Embryonic facial prominence (tissue), 1 donor: ENCODE measurements around the gene CFAP61.

Source experiments
- DNase-seq: peaks from one replicate; pipeline ENCODE4 v3.0.0-alpha.2; 2016; ENCODE audit errors: extremely low spot score

The CFAP61 gene

GRCh38 chr20:20276811-20277530 lies 224.6 kb downstream of the CFAP61 start:
- no peak for DNase-seq

GRCh38 chr20:20277894-20278335 lies 225.6 kb downstream of the CFAP61 start:
- no peak for DNase-seq

DNA sequence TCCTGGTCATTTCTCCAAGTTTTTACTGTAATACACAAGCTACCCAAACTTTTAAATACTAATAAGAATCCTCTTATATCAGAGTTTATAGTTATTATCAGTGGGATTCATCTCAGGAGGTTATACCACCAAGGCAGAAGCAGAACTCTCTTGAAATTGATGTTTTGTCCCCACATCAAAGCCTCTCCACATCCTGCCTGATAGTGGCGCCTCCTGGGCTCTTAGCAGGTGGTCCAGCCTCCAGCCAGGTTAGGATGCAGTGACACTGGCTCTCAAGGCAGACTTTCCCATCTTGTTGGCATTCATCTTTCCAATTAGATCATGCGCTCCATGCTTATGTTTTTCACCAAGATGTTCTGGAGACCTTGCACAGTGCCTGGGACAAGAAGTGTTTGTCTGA lies 233.7 kb downstream of the CFAP61 start:
- no peak for DNase-seq

- DNase-seq, result no peak
Measured at GRCh38 chr20:20289331-20289730, 237.0 kb downstream of the CFAP61 start.

DNA sequence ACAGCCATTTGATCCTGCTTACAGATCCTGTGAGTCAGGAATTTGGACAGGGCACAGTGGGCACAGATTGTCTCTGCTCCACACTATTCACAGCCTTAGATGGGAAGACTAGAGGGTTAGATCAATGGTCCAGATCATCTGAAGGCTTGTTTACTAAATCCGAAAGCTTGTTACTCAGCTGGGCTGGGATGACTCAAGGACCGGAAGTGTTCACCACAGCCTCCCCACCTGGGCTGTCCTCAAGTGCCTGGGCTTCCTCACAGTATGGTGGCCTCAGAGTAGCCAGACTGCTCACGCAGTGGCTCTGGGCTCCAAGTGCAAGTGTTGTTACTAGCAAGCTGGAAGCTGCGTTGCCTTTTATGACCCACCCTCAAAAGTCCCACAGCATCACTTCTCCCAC lies 240.1 kb downstream of the CFAP61 start:
- DNase-seq, result no peak

GRCh38 chr20:20293141-20293540 lies 240.8 kb downstream of the CFAP61 start:
- DNase-seq, result no peak

DNA sequence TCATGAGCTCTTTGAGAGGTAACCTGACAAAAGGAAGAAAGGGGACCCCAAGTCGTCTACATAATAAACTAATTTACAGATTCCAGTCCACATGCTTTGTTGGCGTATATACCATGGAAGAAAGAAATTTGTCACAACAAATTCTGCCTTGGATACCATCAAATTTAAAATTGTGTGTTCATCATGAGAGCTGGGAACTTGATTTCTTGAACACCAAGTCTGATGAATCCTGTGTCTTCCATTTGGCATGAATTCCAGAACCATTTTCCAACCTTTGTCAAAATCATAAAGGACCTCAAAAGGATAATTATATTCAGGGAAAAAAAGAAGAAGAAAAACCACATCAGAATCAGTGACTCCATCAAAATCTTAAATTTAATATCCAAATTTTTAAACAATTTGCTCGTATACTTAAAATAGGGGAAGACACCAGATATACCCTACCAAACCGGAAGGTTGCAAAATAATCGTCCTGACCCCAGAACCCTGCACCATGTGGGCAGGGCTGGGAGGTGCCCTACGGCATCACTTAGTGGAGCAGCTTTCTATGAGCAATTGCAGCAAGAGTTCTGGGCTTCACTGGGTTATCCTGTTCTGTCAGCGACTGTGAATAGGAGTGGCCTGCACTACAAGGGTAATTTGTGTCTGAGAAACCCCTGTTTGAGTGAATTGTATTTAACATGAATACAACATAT lies 241.5 kb downstream of the CFAP61 start:
- no peak for DNase-seq

GRCh38 chr20:20295621-20296498 lies 243.5 kb downstream of the CFAP61 start:
- no peak for DNase-seq

DNA sequence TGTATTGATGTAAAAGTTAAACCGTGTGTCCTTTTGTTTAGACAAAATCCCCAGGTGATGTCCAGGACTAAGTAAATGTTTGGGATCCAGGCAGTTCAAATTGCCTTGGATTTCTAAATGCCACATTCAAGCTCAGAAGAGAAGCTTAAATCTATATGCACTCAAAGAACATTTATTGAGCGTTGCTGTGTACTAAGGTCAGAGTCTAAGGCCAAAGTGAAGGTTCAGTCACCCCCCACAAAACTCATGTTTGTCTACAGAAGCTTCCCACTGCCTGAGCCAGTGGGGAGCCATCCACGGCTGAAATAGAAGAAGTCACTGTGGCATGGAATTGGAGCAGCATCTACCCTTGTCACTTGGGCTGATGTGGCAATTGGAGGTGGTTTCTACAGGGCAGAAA lies 244.8 kb downstream of the CFAP61 start:
- no peak for DNase-seq

- DNase-seq, result no peak
Measured at GRCh38 chr20:20297752-20298151, 245.4 kb downstream of the CFAP61 start.

DNA sequence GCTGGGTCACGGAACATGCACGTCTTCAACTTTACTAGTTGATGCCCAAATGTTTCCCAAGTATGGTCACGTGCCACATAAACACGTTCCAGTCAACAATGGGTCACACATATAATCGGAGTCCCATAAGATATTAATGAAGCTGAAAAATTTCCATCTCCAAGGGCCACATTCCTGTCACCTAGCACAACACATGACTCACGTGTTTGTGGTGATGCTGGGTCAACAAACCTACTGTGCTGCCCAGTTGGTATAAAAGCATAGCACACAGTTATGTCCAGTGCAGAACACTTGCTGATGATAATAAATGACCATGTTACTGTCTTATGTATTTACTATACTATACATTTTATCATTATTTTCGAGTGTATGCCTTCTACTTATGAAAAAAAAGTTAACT lies 247.6 kb downstream of the CFAP61 start:
- no peak for DNase-seq

DNA sequence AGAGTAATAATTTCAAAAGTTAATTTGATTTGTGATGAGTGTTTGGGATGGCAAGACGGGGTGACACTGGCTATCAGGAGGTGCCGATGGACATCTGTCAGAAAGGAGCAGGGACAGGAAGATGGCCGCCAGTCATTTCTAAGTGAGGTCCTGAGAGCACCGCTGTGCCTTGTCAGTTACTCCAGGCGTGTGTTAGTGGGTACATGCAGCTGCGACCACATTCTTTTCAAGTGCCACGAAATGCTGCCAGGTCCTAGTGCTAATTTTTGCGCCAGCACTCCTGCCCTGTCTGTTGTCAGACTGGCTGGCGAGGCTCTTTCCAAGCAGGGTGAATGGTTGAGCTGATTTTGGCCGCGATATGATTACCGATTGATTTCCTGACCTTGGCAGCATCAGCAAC lies 251.0 kb downstream of the CFAP61 start:
- DNase-seq, result no peak

- no peak for DNase-seq
Measured at GRCh38 chr20:20303742-20304141, 251.4 kb downstream of the CFAP61 start.

DNA sequence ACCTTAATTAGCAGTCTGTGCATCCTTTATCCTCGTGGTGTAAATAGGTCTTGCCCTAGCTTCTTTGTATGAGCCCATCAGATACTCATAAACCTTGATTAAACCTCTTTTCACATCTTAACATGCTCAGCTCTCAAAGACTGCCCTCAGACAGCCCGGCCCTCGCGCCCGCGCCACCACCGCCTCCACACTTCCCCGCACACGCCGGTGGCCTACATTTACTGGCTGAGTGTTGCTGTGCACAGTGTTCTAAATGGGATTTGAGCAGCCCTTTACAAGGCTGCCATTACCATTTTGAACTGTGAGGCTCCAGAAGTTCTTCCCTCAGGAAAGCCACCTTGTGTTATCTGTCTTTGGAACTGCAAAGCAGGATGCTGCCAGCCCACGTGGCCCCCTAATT lies 252.6 kb downstream of the CFAP61 start:
- no peak for DNase-seq

GRCh38 chr20:20312562-20312961 lies 260.2 kb downstream of the CFAP61 start:
- DNase-seq, result no peak

- no peak for DNase-seq
Measured at GRCh38 chr20:20317195-20317594, 264.9 kb downstream of the CFAP61 start.

DNA sequence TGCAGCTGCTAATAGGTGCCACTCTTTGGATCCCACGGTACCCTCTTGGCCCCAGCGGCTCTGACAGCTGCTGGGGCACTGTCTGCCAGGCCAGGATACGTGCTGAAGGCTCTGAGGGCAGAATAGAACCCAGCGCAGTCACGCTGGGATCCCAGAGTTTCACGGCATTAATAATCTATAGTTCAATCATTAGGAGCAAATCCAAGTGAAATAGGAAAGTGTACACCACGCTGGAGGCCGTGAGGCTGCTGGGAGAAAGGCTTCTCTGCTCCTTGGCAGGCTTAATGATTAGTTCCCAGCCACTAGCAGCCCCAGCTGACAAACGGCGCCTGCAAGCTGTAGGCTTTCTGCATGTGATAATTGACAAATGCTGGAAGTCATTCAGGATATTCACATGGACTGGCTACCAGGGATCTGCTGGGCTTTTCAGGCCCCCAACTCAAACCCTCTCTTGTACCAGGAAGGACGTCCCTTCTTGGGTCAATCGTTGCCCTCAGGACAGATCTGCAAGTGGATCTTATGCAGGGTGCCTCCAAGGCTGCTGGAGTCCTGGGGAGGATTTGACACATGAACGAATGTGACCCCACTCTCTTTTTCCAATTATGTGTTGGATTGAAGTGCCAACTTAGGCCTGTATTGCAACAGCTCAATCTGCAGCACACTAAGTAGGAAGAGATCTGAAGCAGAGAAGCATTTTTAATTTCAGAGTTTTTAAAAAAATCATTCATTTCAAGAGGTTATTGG lies 265.5 kb downstream of the CFAP61 start:
- no peak for DNase-seq

- DNase-seq, result no peak
Measured at GRCh38 chr20:20318365-20319161, 266.2 kb downstream of the CFAP61 start.

- DNase-seq, result no peak
Measured at GRCh38 chr20:20321134-20321533, 268.8 kb downstream of the CFAP61 start.

DNA sequence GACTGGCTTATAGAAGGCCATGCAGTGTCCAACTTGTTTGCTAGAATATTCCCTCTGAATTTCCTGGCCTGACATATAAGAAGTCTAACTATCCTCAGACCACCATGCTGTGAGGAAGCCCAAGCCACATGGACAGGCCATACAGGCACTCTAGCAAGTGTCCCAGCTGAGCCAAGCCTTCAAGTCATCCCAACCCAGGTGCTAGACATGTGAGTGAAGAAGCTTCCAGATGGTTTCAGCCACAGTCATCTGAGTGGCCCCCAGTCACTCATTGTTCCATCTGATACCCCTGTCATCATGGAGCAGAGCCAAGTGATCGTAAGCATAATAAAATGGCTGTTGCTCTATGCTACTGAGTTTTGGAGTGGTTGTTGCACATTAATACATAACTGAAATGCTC lies 269.6 kb downstream of the CFAP61 start:
- no peak for DNase-seq

DNA sequence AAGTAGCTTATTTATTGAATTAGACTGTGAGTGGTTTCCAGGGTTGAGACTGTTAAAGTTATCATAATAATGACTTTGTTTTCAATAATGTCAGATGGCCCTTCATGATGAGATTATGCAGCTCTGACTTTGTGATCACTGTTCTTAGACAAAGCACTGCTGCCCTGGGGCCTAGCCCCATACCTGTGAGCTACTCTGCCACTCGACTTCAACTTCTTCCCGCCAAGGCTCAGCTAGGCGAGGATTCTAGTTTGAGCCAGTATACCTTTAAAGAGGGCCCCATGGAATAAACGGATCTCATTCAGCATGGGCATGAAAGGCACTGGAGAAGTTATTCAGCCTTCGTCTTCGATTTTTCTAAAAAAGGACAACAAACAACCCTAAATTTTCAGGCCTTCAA lies 270.6 kb downstream of the CFAP61 start:
- DNase-seq, result no peak
